GM12801 (cell line): Measurements from ENCODE around the gene NDST3.

Experiments
- CTCF ChIP-seq: IDR thresholded peaks from one replicate; pipeline ENCODE4 v1.5.1; 2011; ENCODE audit warnings: control low read depth; ENCODE audit not compliant: insufficient read length; ENCODE audit errors: extremely low read depth

The NDST3 gene

DNA sequence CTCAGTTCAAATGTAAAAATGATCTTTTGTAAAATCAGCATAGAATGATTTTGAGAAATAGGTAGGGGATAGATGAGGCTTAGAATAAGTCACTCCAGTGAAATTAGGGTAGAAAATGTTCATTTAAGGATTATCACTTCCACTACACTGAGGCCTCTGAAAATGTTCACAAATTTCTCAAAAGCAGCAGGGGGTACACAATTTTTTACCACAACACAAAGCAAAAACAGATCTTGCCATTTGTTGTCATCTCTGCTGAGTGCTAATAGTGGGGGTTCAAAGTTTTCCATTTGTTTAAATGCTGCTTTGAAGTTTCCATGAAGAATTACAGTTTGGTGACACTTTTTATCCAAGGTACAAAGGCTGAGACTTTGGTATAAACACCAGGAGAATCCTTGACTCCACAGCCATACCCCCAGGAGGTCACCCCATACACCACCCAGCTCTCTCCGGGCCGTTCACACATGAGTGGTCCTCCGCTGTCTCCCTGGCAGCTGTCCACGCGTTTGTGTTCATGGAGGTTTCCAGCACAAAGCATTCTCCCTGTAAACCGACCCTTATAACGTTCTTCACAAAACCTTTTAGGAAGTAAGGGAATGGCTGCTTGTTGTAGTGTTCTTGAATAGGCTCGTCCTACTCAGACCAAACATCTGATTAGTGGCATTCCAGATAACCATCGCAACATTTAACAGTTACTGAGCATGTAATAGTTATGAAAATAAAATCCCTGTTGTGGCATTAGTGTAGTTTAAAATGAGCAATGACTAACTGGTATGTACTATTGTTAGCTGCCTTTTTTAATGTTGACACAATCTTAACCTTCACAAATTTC lies 247.5 kb downstream of the NDST3 start:
- no peak for TF ChIP-seq CTCF

- no peak for TF ChIP-seq CTCF
Measured at GRCh38 chr4:118282692-118283091, 248.4 kb downstream of the NDST3 start.

- TF ChIP-seq CTCF: no peak
Measured at GRCh38 chr4:118284169-118284568, 249.9 kb downstream of the NDST3 start.

GRCh38 chr4:118285931-118286330 lies 251.6 kb downstream of the NDST3 start:
- TF ChIP-seq CTCF: no peak

- TF ChIP-seq CTCF: no peak
Measured at GRCh38 chr4:118286685-118287084, 252.4 kb downstream of the NDST3 start.

- TF ChIP-seq CTCF: no peak
Measured at GRCh38 chr4:118287711-118288451, 253.6 kb downstream of the NDST3 start.

GRCh38 chr4:118289794-118290193 lies 255.5 kb downstream of the NDST3 start:
- no peak for TF ChIP-seq CTCF
